SU-DHL-6 (cell line): Measurements from ENCODE around the gene CD8A.

Source experiments
- H2AFZ ChIP-seq: fragments of 200-600 bp; sonication (generic); 2 replicates; pipeline ENCODE4 v1.6.1; 2014; ENCODE audit warnings: low read depth, mild to moderate bottlenecking, moderate library complexity, mixed read lengths, antibody characterized with exemption, low read length; ENCODE audit not compliant: severe bottlenecking
- H3F3A ChIP-seq: fragments of 200-600 bp; shearing (Covaris generic); 2 replicates; pipeline ENCODE4 v1.6.0; 2016; ENCODE audit warnings: antibody characterized with exemption, mild to moderate bottlenecking; ENCODE audit not compliant: insufficient read depth
- H3K27ac ChIP-seq: fragments of 200-600 bp; sonication (generic); 2 replicates; pipeline ENCODE4 v1.5.1; 2016; ENCODE audit warnings: low read depth, mild to moderate bottlenecking, low read length, moderate library complexity, mixed read lengths
- H3K27me3 ChIP-seq: fragments of 200-600 bp; sonication (generic), shearing (Covaris generic); 2 replicates; pipeline ENCODE4 v1.6.0; 2014; ENCODE audit warnings: mild to moderate bottlenecking, low read length
- H3K36me3 ChIP-seq: fragments of 200-600 bp; sonication (generic); 2 replicates; pipeline ENCODE4 v1.6.1; 2014; ENCODE audit warnings: mild to moderate bottlenecking, low read length, mixed read lengths
- H3K4me2 ChIP-seq: fragments of 300-600, 200-600 bp; shearing (Covaris generic), sonication (generic); 2 replicates; pipeline ENCODE4 v1.6.0; 2014; ENCODE audit warnings: low read length, low read depth, mild to moderate bottlenecking; ENCODE audit not compliant: poor library complexity, severe bottlenecking
- H3K4me3 ChIP-seq: fragments of 200-600 bp; sonication (generic); 2 replicates; pipeline ENCODE4 v1.5.1; 2014; ENCODE audit warnings: antibody characterized with exemption, low read length, mild to moderate bottlenecking, mixed read lengths; ENCODE audit not compliant: insufficient read depth, poor library complexity, severe bottlenecking
- H3K79me2 ChIP-seq: fragments of 200-600 bp; sonication (generic); 2 replicates; pipeline ENCODE4 v1.6.1; 2014; ENCODE audit warnings: mild to moderate bottlenecking, low read length, moderate library complexity; ENCODE audit not compliant: insufficient read depth
- H3K9ac ChIP-seq: fragments of 200-600 bp; sonication (generic); 2 replicates; pipeline ENCODE4 v1.7.0; 2014; ENCODE audit warnings: mild to moderate bottlenecking, low read length
- H3K9me2 ChIP-seq: fragments of 200-600 bp; sonication (generic); replicated peaks from 2 replicates; pipeline ENCODE4 v1.6.1; 2014; ENCODE audit warnings: low read length; ENCODE audit not compliant: insufficient read depth
- H3K9me3 ChIP-seq: fragments of 200-600 bp; sonication (generic); 2 replicates; pipeline ENCODE4 v1.6.1; 2014; ENCODE audit warnings: low read length, mixed read lengths; ENCODE audit not compliant: insufficient read depth
- H4K20me1 ChIP-seq: fragments of 200-600 bp; sonication (generic); 2 replicates; pipeline ENCODE4 v1.6.1; 2014; ENCODE audit warnings: low read depth, mild to moderate bottlenecking, antibody characterized with exemption, low read length, moderate library complexity, mixed read lengths
- EZH2phosphoT487 ChIP-seq: fragments of 200-600 bp; sonication (generic), shearing (Covaris generic); conservative IDR thresholded peaks from 2 replicates; pipeline ENCODE4 v1.6.1; 2018; ENCODE audit warnings: mild to moderate bottlenecking, antibody characterized with exemption, low read length, moderate library complexity, mixed read lengths
- TF ChIP-seq, protein P1 (sequence below): fragments of 200-600 bp; sonication (generic); IDR thresholded peaks from one replicate; pipeline ENCODE4 v1.5.1; 2017; ENCODE audit warnings: antibody characterized with exemption, mild to moderate bottlenecking, low read length, moderate library complexity; ENCODE audit not compliant: insufficient read depth, poor library complexity, severe bottlenecking

Gene CD8A

GRCh38 chr2:86806059-86806857, 15.5 kb upstream of the CD8A start:
- H4K20me1 ChIP-seq, result no peaks in the 10 kb centered on the region
- H3K79me2 ChIP-seq, result no peaks in the 10 kb centered on the region
- H3K4me3 ChIP-seq, result no peak overlapping the region
- no peak overlapping the region for H2AFZ ChIP-seq
- no peak for TF ChIP-seq EZH2phosphoT487
- TF ChIP-seq, protein P1, sequence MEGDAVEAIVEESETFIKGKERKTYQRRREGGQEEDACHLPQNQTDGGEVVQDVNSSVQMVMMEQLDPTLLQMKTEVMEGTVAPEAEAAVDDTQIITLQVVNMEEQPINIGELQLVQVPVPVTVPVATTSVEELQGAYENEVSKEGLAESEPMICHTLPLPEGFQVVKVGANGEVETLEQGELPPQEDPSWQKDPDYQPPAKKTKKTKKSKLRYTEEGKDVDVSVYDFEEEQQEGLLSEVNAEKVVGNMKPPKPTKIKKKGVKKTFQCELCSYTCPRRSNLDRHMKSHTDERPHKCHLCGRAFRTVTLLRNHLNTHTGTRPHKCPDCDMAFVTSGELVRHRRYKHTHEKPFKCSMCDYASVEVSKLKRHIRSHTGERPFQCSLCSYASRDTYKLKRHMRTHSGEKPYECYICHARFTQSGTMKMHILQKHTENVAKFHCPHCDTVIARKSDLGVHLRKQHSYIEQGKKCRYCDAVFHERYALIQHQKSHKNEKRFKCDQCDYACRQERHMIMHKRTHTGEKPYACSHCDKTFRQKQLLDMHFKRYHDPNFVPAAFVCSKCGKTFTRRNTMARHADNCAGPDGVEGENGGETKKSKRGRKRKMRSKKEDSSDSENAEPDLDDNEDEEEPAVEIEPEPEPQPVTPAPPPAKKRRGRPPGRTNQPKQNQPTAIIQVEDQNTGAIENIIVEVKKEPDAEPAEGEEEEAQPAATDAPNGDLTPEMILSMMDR, result no peak
- no peak overlapping the region for H3K4me2 ChIP-seq
- H3K9ac ChIP-seq, result no peak overlapping the region
- no peaks in the 10 kb centered on the region for H3K9me3 ChIP-seq
- no peaks in the 10 kb centered on the region for H3K27me3 ChIP-seq
- H3K9me2 ChIP-seq, result no peaks in the 10 kb centered on the region
- no peaks in the 10 kb centered on the region for H3K36me3 ChIP-seq
- H3K27ac ChIP-seq, result no peak overlapping the region
- H3F3A ChIP-seq, result no peaks in the 10 kb centered on the region

DNA sequence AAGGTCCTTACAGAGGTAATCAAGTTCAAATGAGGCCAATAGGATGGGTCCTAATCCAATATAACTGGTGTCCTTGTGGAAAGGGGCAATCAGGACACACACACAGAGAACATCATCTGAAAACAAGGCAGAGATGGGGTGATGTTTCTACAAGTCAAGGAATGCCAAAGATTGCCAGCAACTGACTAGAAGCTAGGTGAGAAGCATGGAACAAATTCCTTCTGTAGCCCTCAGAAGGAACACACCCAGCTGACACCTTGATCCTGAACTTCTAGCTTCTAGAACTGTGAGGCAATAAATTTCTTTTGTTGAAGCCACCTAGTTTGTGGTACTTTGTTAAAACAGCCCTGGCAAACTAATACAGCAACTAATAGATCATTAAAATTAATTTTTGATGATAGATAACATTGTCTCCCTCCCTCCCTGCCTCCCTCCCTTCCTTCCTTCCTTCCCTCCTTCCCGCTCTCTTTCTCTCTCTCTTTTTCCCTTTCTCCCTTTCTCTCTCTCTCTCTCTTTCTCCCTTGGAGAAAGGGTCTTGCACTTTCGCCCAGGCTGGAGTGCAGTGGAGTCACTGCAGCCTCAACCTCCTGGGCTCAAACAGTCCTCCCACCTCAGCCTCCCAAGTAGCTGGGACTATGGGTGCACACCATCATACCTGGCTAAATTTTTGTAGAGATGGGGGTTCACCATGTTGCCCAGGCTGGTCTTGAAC, 10.3 kb upstream of the CD8A start:
- H3K4me3 ChIP-seq, result no peak overlapping the region
- no peaks in the 10 kb centered on the region for H3K27me3 ChIP-seq
- no peak overlapping the region for H3K4me2 ChIP-seq
- H3K9me2 ChIP-seq, result no peaks in the 10 kb centered on the region
- TF ChIP-seq EZH2phosphoT487, result no peak
- TF ChIP-seq, protein P1, result no peak
- no peak overlapping the region for H3K27ac ChIP-seq
- H3K79me2 ChIP-seq, result no peaks in the 10 kb centered on the region
- H3F3A ChIP-seq, result no peaks in the 10 kb centered on the region
- H3K36me3 ChIP-seq, result no peaks in the 10 kb centered on the region
- H3K9ac ChIP-seq, result no peak overlapping the region
- no peak overlapping the region for H2AFZ ChIP-seq
- no peaks in the 10 kb centered on the region for H4K20me1 ChIP-seq
- H3K9me3 ChIP-seq, result peaks cover 14% of the 10 kb centered on the region; the same call in 1 of the 2 replicates

- Histone ChIP-seq H2AFZ (no peak overlapping the region), H3K79me2 (no peaks in the 10 kb centered on the region), H3K27me3 (no peaks in the 10 kb centered on the region), H4K20me1 (no peaks in the 10 kb centered on the region), H3K9ac (no peak overlapping the region), H3K4me3 (no peak overlapping the region), H3F3A (no peaks in the 10 kb centered on the region), H3K27ac (no peak overlapping the region), H3K36me3 (no peaks in the 10 kb centered on the region), H3K4me2 (no peak overlapping the region), H3K9me3 (peaks cover 20% of the 10 kb centered on the region; the same call in 1 of the 2 replicates), H3K9me2 (no peaks in the 10 kb centered on the region)
- TF ChIP-seq, protein P1, result no peak
- no peak for TF ChIP-seq EZH2phosphoT487
These were observed 4.1 kb upstream of the CD8A start for GRCh38 chr2:86794861-86795260.
